ENCODE data around the gene PGM2L1. TPM values are rescaled to one million over a fixed set of nuclear protein-coding genes. Genes with fewer than 3 reads are reported as not detected.
"Not testable (repeated sequence)": the region's sequence is repeated elsewhere in the genome, so short reads cannot be mapped to it uniquely, and the experiment has no call there.

The PGM2L1 gene
- total RNA-seq, 1 donor from 2014 or later = 29.6 TPM

- DNase-seq (ENCODE audit: low read depth, low spot score) = no peak
Observed at GRCh38 chr11:74400606-74401005, 2.4 kb upstream of the PGM2L1 start.

GRCh38 chr11:74397501-74398243 lies 561 bp downstream of the PGM2L1 start:
- DNase-seq (ENCODE audit: low read depth, low spot score) = no peak

- DNase-seq (ENCODE audit: low read depth, low spot score) = no peak
Observed at GRCh38 chr11:74392256-74392655, 6.0 kb downstream of the PGM2L1 start.

GRCh38 chr11:74391193-74391592 lies 7.0 kb downstream of the PGM2L1 start:
- DNase-seq (ENCODE audit: low read depth, low spot score) = no peak

GRCh38 chr11:74390697-74391096 lies 7.5 kb downstream of the PGM2L1 start:
- no peak for DNase-seq (ENCODE audit: low read depth, low spot score)

GRCh38 chr11:74388678-74389327 lies 9.4 kb downstream of the PGM2L1 start:
- no peak for DNase-seq (ENCODE audit: low read depth, low spot score)

GRCh38 chr11:74384641-74385040 lies 13.6 kb downstream of the PGM2L1 start:
- no peak for DNase-seq (ENCODE audit: low read depth, low spot score)

GRCh38 chr11:74380746-74381439 lies 17.3 kb downstream of the PGM2L1 start:
- DNase-seq (ENCODE audit: low read depth, low spot score) = no peak

GRCh38 chr11:74377689-74378088 lies 20.5 kb downstream of the PGM2L1 start:
- DNase-seq (ENCODE audit: low read depth, low spot score) = no peak

- no peak for DNase-seq (ENCODE audit: low read depth, low spot score)
Observed at GRCh38 chr11:74373382-74373781, 24.9 kb downstream of the PGM2L1 start.

- peak; percentile 2 for DNase-seq (ENCODE audit: low read depth, low spot score)
Observed at GRCh38 chr11:74371269-74372052, 26.8 kb downstream of the PGM2L1 start.

- peak; percentile 20 for DNase-seq (ENCODE audit: low read depth, low spot score)
Observed at GRCh38 chr11:74370123-74370522, 28.1 kb downstream of the PGM2L1 start.

- DNase-seq (ENCODE audit: low read depth, low spot score) = no peak
Observed at GRCh38 chr11:74367881-74368280, 30.4 kb downstream of the PGM2L1 start.

- DNase-seq (ENCODE audit: low read depth, low spot score) = peak; percentile 35
Observed at GRCh38 chr11:74366576-74366975, 31.7 kb downstream of the PGM2L1 start.

- DNase-seq (ENCODE audit: low read depth, low spot score) = not testable (repeated sequence)
Observed at GRCh38 chr11:74365805-74366204, 32.4 kb downstream of the PGM2L1 start.

GRCh38 chr11:74357449-74357848 lies 40.8 kb downstream of the PGM2L1 start:
- no peak for DNase-seq (ENCODE audit: low read depth, low spot score)

GRCh38 chr11:74355626-74356025 lies 42.6 kb downstream of the PGM2L1 start:
- DNase-seq (ENCODE audit: low read depth, low spot score) = no peak

GRCh38 chr11:74354036-74354435 lies 44.2 kb downstream of the PGM2L1 start:
- DNase-seq (ENCODE audit: low read depth, low spot score) = no peak

GRCh38 chr11:74347381-74347780 lies 50.9 kb downstream of the PGM2L1 start:
- no peak for DNase-seq (ENCODE audit: low read depth, low spot score)

- no peak for DNase-seq (ENCODE audit: low read depth, low spot score)
Observed at GRCh38 chr11:74345420-74345819, 52.8 kb downstream of the PGM2L1 start.

GRCh38 chr11:74341921-74342320 lies 56.3 kb downstream of the PGM2L1 start:
- DNase-seq (ENCODE audit: low read depth, low spot score) = peak; percentile 45

- DNase-seq (ENCODE audit: low read depth, low spot score) = no peak
Observed at GRCh38 chr11:74339619-74340018, 58.6 kb downstream of the PGM2L1 start.
